IMR-90 (cell line): ENCODE results near the gene CDH23. TPM values are rescaled to one million over a fixed set of nuclear protein-coding genes. Genes with fewer than 3 reads are reported as not detected.

Source experiments
- ATAC-seq: fragments of 200-7000 bp; cut with Tn5 transposase; 2 replicates; pipeline ENCODE4 v1.9.1; 2020; ENCODE audit warnings: low read depth, mild to moderate bottlenecking, moderate library complexity
- BruUV-seq: library from RNA; stranded (reverse); fragments of 400-500 nt; replicated peaks from 2 replicates; lab custom pipeline; 2021; lab: Mats Ljungman, UMichigan
- CTCF ChIA-PET: fragments of 300-600 bp; formaldehyde crosslinking; extraction: SDS; loops from one replicate; lab custom pipeline; 2021; ENCODE audit warnings: antibody characterized with exemption; lab: Yijun Ruan, JAX
- POLR2A ChIA-PET: fragments of 300-600 bp; sonication (Branson Sonifier 250); formaldehyde crosslinking; loops from one replicate; lab custom pipeline; 2022; ENCODE audit warnings: antibody characterized with exemption; ENCODE audit not compliant: unreplicated experiment; lab: Charles Lee
- DNase-seq: peaks from one replicate; pipeline ENCODE4 v3.0.0; 2013
- H2AFZ ChIP-seq: replicated peaks from 2 replicates; pipeline ENCODE3; 2013; ENCODE audit warnings: low read length, mild to moderate bottlenecking; ENCODE audit not compliant: poor library complexity
- H2AK5ac ChIP-seq: 2 replicates; pipeline ENCODE4 v1.6.1; 2013; ENCODE audit warnings: low read depth, low read length, inconsistent platforms
- H2AK9ac ChIP-seq: replicated peaks from 2 replicates; pipeline ENCODE3; 2013; ENCODE audit warnings: mild to moderate bottlenecking, low read depth, low read length, moderate library complexity; ENCODE audit not compliant: poor library complexity
- H2BK120ac ChIP-seq: 2 replicates; pipeline ENCODE4 v1.6.1; 2013; ENCODE audit warnings: low read depth, low read length, inconsistent platforms
- H2BK15ac ChIP-seq: 3 replicates; pipeline ENCODE4 v1.6.1; 2013; ENCODE audit warnings: low read depth, low read length, inconsistent platforms
- H2BK20ac ChIP-seq: 2 replicates; pipeline ENCODE4 v1.6.1; 2013; ENCODE audit warnings: low read depth, mild to moderate bottlenecking, inconsistent platforms, low read length, moderate library complexity
- H2BK5ac ChIP-seq: 2 replicates; pipeline ENCODE4 v1.6.1; 2013; ENCODE audit warnings: mild to moderate bottlenecking, low read depth, low read length, inconsistent platforms; ENCODE audit not compliant: poor library complexity, severe bottlenecking
- H3K14ac ChIP-seq: replicated peaks from 2 replicates; pipeline ENCODE4 v1.6.1; 2013; ENCODE audit warnings: low read depth, low read length, inconsistent platforms
- H3K18ac ChIP-seq: 2 replicates; pipeline ENCODE4 v1.6.1; 2013; ENCODE audit warnings: low read depth, low read length, control low read depth
- H3K23ac ChIP-seq: 2 replicates; pipeline ENCODE4 v1.6.1; 2013; ENCODE audit warnings: low read depth, low read length, inconsistent platforms
- H3K27ac ChIP-seq: 2 replicates; pipeline ENCODE4 v1.5.1; 2013; ENCODE audit warnings: mild to moderate bottlenecking, control low read depth, low read length; ENCODE audit not compliant: insufficient read depth
- H3K27me3 ChIP-seq: 2 replicates; pipeline ENCODE4 v1.6.1; 2013; ENCODE audit warnings: low read length; ENCODE audit not compliant: control insufficient read depth, insufficient read depth
- H3K36me3 ChIP-seq: 2 replicates; pipeline ENCODE4 v1.6.1; 2013; ENCODE audit warnings: low read length, mixed read lengths; ENCODE audit not compliant: control insufficient read depth, insufficient read depth
- H3K4ac ChIP-seq: 2 replicates; pipeline ENCODE4 v1.6.1; 2013; ENCODE audit warnings: low read depth, low read length, inconsistent platforms
- H3K4me1 ChIP-seq: 2 replicates; pipeline ENCODE4 v1.6.1; 2013; ENCODE audit warnings: low read length, mixed read lengths; ENCODE audit not compliant: control insufficient read depth, insufficient read depth
- H3K4me2 ChIP-seq: 2 replicates; pipeline ENCODE4 v1.6.1; 2013; ENCODE audit warnings: low read depth, mild to moderate bottlenecking, control low read depth, low read length, moderate library complexity
- H3K4me3 ChIP-seq: 2 replicates; pipeline ENCODE4 v1.5.1; 2013; ENCODE audit warnings: low read depth, mild to moderate bottlenecking, control low read depth, low read length, moderate library complexity; ENCODE audit not compliant: insufficient read depth
- H3K56ac ChIP-seq: 2 replicates; pipeline ENCODE4 v1.6.1; 2013; ENCODE audit warnings: low read length, inconsistent platforms; ENCODE audit not compliant: insufficient read depth; ENCODE audit errors: extremely low read depth
- H3K79me1 ChIP-seq, 2 experiments: 2 replicates each; pipeline ENCODE4 v1.6.1; 2013; ENCODE audit warnings: low read length in 2 of 2, inconsistent platforms in 1 of 2, low read depth in 1 of 2
- H3K9ac ChIP-seq: 2 replicates; pipeline ENCODE4 v1.6.1; 2013; ENCODE audit warnings: low read depth, low read length, control low read depth
- H3K9me1 ChIP-seq: 2 replicates; pipeline ENCODE4 v1.6.1; 2013; ENCODE audit warnings: low read length, inconsistent platforms; ENCODE audit not compliant: insufficient read depth
- H3K9me3 ChIP-seq: 2 replicates; pipeline ENCODE4 v1.6.1; 2013; ENCODE audit warnings: low read length; ENCODE audit not compliant: control insufficient read depth, insufficient read depth
- H4K20me1 ChIP-seq: 2 replicates; pipeline ENCODE4 v1.6.1; 2013; ENCODE audit warnings: low read length, inconsistent platforms; ENCODE audit not compliant: insufficient read depth
- H4K5ac ChIP-seq: 2 replicates; pipeline ENCODE4 v1.6.1; 2013; ENCODE audit warnings: mild to moderate bottlenecking, low read depth, low read length, control low read depth
- H4K8ac ChIP-seq, 2 experiments: 2 replicates each; pipeline ENCODE4 v1.6.1; 2013; ENCODE audit warnings: low read depth in 2 of 2, low read length in 2 of 2, control low read depth in 1 of 2, inconsistent platforms in 1 of 2
- H4K91ac ChIP-seq: 2 replicates; pipeline ENCODE4 v1.6.1; 2013; ENCODE audit warnings: low read depth, low read length, inconsistent platforms; ENCODE audit not compliant: insufficient read depth
- CHD1 ChIP-seq: IDR thresholded peaks from 2 replicates; pipeline ENCODE4 v1.6.1; 2012; ENCODE audit warnings: low read depth, low read length, improper control_type of control experiment
- ELK1 ChIP-seq: fragments of 150-350 bp; IDR thresholded peaks from 2 replicates; pipeline ENCODE4 v1.6.1; 2016; ENCODE audit warnings: low read depth, mild to moderate bottlenecking, low read length, moderate library complexity, borderline replicate concordance
- MAZ ChIP-seq: IDR thresholded peaks from 2 replicates; pipeline ENCODE4 v1.6.1; 2012; ENCODE audit warnings: low read depth, mild to moderate bottlenecking, low read length, improper control_type of control experiment, moderate library complexity, borderline replicate concordance
- MXI1 ChIP-seq: IDR thresholded peaks from 2 replicates; pipeline ENCODE4 v1.6.1; 2012; ENCODE audit warnings: low read depth, mild to moderate bottlenecking, low read length, moderate library complexity, borderline replicate concordance
- POLR2A ChIP-seq: IDR thresholded peaks from 2 replicates; pipeline ENCODE4 v1.6.1; 2012; ENCODE audit warnings: mild to moderate bottlenecking, low read depth, low read length
- RCOR1 ChIP-seq: IDR thresholded peaks from 2 replicates; pipeline ENCODE4 v1.6.1; 2012; ENCODE audit warnings: mild to moderate bottlenecking, low read length, improper control_type of control experiment; ENCODE audit not compliant: insufficient replicate concordance
- RFX5 ChIP-seq: IDR thresholded peaks from 2 replicates; pipeline ENCODE4 v1.8.0; 2012; ENCODE audit warnings: low read depth, mild to moderate bottlenecking, low read length, moderate library complexity
- WGBS, 2 experiments: methylation state at CpG; one replicate each; pipeline versions ENCODE4 v1.1.5 to v1.1.7; 2013; ENCODE audit warnings: missing lambda C conversion rate in 2 of 2; ENCODE audit not compliant: insufficient read length in 1 of 2; ENCODE audit errors: extremely low coverage in 2 of 2; 5-methylcytosine and 5-hydroxymethylcytosine counted together
- dilution Hi-C: fragments of 300-500 bp; cut with HindIII; formaldehyde crosslinking; loops from one replicate; pipeline ENCODE4 v1.14.3; 2018; ENCODE audit warnings: low sequenced_read_pairs; ENCODE audit not compliant: unreplicated experiment
- in situ Hi-C: fragments of 300-500 bp; cut with MboI; formaldehyde crosslinking; loops from 3 replicates; pipeline ENCODE4 v1.14.3; 2019; ENCODE audit warnings: low sequenced_read_pairs, inconsistent platforms, mixed read lengths
- intact Hi-C: fragments of 100-400 bp; cut with micrococcal nuclease; formaldehyde crosslinking; loops from 2 replicates; pipeline ENCODE4 v1.10.0; 2022
- polyA plus RNA-seq, 3 experiments: library from polyadenylated mRNA; depleted of rRNA; stranded (reverse); fragments of >200 nt; gene quantifications; 2 replicates each; pipeline ENCODE4 v1.2.3, GENCODE V29; 2012; ENCODE audit warnings: low replicate concordance in 1 of 3
- total RNA-seq: library from RNA; depleted of rRNA; stranded (reverse); fragments of >200 nt; gene quantifications from 2 replicates; pipeline ENCODE4 v1.2.3, GENCODE V29; 2012

Gene CDH23
- total and polyA plus RNA-seq, 2 of the 4 experiments (the other 2 are of a cell fraction): under 0.01 to 0.03 TPM

DNA sequence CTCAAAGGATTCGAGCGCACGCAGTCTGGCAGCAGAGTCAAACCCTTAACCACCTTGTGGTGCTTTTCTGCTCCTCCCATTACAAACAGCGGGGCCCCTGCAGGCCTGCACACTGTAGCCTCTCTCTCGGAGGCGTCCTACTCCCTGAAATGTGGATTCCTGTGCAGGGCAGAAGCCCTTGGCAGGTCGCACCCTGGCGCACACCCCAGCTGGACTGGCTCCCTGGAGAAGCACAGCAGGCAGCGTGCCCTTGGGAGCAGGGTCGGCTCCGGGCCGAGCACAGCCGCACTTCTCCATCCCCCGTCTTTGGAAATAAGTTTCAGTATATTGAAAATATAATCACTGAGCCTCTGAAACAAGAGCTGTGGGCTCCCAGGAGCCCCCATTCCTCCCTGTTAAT is 178.7 kb downstream of the CDH23 start:
- H3K27ac ChIP-seq: no peak overlapping the region
- no peak overlapping the region for H3K4me3 ChIP-seq
- no peak for DNase-seq
- no peak overlapping the region for H4K8ac ChIP-seq
- H3K9me1 ChIP-seq: no peaks in the 10 kb centered on the region
- H3K18ac ChIP-seq: no peak overlapping the region
- no peak overlapping the region for H2AK5ac ChIP-seq
- H2BK120ac ChIP-seq: no peak overlapping the region
- intact Hi-C loops: no loop called here
- no peak overlapping the region for H3K56ac ChIP-seq
- H3K27me3 ChIP-seq: peaks cover 38% of the 10 kb centered on the region
- H3K9me3 ChIP-seq: no peaks in the 10 kb centered on the region
- no peak overlapping the region for H4K91ac ChIP-seq
- no peaks in the 10 kb centered on the region for H3K79me1 ChIP-seq
- in situ Hi-C loops: no loop called here
- H2BK15ac ChIP-seq: no peak overlapping the region
- H3K36me3 ChIP-seq: no peaks in the 10 kb centered on the region
- H3K9ac ChIP-seq: no peak overlapping the region
- no peak overlapping the region for H3K4me2 ChIP-seq
- H4K20me1 ChIP-seq: no peaks in the 10 kb centered on the region
- no peak overlapping the region for H3K4ac ChIP-seq
- 33% methylated on average over 3 of the region's 14 CpGs; no CpG with 5 or more reads in 1 of the 2 experiments for WGBS, 2 experiments
- H2BK20ac ChIP-seq: no peak overlapping the region
- dilution Hi-C loops: no loop called here
- ChIA-PET CTCF (interaction anchor here (1.2 kb wide), 1 partner anchor 257 kb away, joined by 3 read pairs; the partner anchor contains the start of gene SLC29A3), POLR2A (no interaction called here)
- BruUV-seq: no TSS peak
- H3K23ac ChIP-seq: no peak overlapping the region
- H2AFZ ChIP-seq: no peak overlapping the region
- H3K4me1 ChIP-seq: no peaks in the 10 kb centered on the region
- no peak overlapping the region for H2AK9ac ChIP-seq
- ATAC-seq: no peak
- TF ChIP-seq RFX5 (no peak), CHD1 (no peak), ELK1 (no peak), RCOR1 (no peak), POLR2A (no peak), MAZ (no peak), MXI1 (no peak)
- no peak overlapping the region for H4K5ac ChIP-seq
- no peak overlapping the region for H3K14ac ChIP-seq
- no peak overlapping the region for H2BK5ac ChIP-seq
